HepG2 (cell line): Measurements from ENCODE around the gene DNASE1L2. TPM values are rescaled to one million over a fixed set of nuclear protein-coding genes. Genes with fewer than 3 reads are reported as not detected.

Source experiments
- HNRNPL ChIP-seq: fragments of 200-400 bp; formaldehyde crosslinking; IDR thresholded peaks from 2 replicates; pipeline ENCODE4 v1.6.1; 2017; ENCODE audit warnings: mild to moderate bottlenecking, low read depth, low read length
- ZFY ChIP-seq: sonication (generic); formaldehyde crosslinking; IDR thresholded peaks from 2 replicates; pipeline ENCODE4 v1.4.0; 2020; ENCODE audit warnings: missing genetic modification reagents
- ZNF292 ChIP-seq: sonication (generic); formaldehyde crosslinking; IDR thresholded peaks from 2 replicates; pipeline ENCODE4 v1.8.1; 2022; ENCODE audit warnings: mild to moderate bottlenecking, low read depth, missing genetic modification reagents, borderline replicate concordance
- polyA plus RNA-seq, 8 experiments: library from polyadenylated mRNA; depleted of rRNA in 3 of 8; stranded (reverse) in 7 of 8; unstranded in 1 of 8; fragments of >200 nt; fragmentation: Illumina TruSeq in 4 of 8; extraction: Trizol in 4 of 8; gene quantifications; 2 replicates each; pipeline versions ENCODE4 v1.2.1 to v1.2.3, GENCODE V29; 2011 to 2016; ENCODE audit warnings: low read depth in 4 of 8, missing spikeins in 1 of 8, mixed read lengths in 1 of 8; ENCODE audit not compliant: insufficient read depth in 1 of 8
- total RNA-seq, 5 experiments: library from RNA; depleted of rRNA; stranded (reverse); fragments of >200 nt; fragmentation: Illumina TruSeq; extraction: Trizol; gene quantifications; 2 replicates each; pipeline ENCODE4 v1.2.3, GENCODE V29; 2016; ENCODE audit warnings: low read depth in 1 of 5
- TF ChIP-seq, protein P1 (sequence below): sonication (generic); formaldehyde crosslinking; IDR thresholded peaks from 2 replicates; pipeline ENCODE4 v1.4.0; 2020; ENCODE audit warnings: missing genetic modification reagents, borderline replicate concordance
- TF ChIP-seq, protein P2 (sequence below): sonication (generic); formaldehyde crosslinking; IDR thresholded peaks from 2 replicates; pipeline ENCODE4 v1.5.1; 2020; ENCODE audit warnings: mild to moderate bottlenecking, missing genetic modification reagents, borderline replicate concordance

The DNASE1L2 gene
- total and polyA plus RNA-seq, 2 of the 13 experiments (the other 11 are each of a cell fraction or from before 2014, with no cell fraction given), result 0.44 to 0.50 TPM

- TF ChIP-seq, protein P1, sequence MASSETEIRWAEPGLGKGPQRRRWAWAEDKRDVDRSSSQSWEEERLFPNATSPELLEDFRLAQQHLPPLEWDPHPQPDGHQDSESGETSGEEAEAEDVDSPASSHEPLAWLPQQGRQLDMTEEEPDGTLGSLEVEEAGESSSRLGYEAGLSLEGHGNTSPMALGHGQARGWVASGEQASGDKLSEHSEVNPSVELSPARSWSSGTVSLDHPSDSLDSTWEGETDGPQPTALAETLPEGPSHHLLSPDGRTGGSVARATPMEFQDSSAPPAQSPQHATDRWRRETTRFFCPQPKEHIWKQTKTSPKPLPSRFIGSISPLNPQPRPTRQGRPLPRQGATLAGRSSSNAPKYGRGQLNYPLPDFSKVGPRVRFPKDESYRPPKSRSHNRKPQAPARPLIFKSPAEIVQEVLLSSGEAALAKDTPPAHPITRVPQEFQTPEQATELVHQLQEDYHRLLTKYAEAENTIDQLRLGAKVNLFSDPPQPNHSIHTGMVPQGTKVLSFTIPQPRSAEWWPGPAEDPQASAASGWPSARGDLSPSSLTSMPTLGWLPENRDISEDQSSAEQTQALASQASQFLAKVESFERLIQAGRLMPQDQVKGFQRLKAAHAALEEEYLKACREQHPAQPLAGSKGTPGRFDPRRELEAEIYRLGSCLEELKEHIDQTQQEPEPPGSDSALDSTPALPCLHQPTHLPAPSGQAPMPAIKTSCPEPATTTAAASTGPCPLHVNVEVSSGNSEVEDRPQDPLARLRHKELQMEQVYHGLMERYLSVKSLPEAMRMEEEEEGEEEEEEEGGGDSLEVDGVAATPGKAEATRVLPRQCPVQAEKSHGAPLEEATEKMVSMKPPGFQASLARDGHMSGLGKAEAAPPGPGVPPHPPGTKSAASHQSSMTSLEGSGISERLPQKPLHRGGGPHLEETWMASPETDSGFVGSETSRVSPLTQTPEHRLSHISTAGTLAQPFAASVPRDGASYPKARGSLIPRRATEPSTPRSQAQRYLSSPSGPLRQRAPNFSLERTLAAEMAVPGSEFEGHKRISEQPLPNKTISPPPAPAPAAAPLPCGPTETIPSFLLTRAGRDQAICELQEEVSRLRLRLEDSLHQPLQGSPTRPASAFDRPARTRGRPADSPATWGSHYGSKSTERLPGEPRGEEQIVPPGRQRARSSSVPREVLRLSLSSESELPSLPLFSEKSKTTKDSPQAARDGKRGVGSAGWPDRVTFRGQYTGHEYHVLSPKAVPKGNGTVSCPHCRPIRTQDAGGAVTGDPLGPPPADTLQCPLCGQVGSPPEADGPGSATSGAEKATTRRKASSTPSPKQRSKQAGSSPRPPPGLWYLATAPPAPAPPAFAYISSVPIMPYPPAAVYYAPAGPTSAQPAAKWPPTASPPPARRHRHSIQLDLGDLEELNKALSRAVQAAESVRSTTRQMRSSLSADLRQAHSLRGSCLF (CRISPR knock-in tag), result no peak
- TF ChIP-seq HNRNPL, result peak; percentile 65; the same call in 1 of the 2 replicates
- TF ChIP-seq, protein P2, sequence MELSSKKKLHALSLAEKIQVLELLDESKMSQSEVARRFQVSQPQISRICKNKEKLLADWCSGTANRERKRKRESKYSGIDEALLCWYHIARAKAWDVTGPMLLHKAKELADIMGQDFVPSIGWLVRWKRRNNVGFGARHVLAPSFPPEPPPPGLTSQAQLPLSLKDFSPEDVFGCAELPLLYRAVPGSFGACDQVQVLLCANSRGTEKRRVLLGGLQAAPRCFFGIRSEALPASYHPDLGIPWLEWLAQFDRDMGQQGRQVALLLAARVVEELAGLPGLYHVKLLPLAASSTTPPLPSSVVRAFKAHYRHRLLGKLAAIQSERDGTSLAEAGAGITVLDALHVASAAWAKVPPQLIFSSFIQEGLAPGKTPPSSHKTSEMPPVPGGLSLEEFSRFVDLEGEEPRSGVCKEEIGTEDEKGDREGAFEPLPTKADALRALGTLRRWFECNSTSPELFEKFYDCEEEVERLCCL (CRISPR knock-in tag), result 0 out of 2 replicates have a peak, but pooled peaks have one; percentile 49
- TF ChIP-seq ZNF292 (CRISPR knock-in tag), result no peak; the same call in 1 of the 2 replicates
- TF ChIP-seq ZFY, result 0 out of 2 replicates have a peak, but pooled peaks have one; percentile 8
Measured at GRCh38 chr16:2195322-2196161, 40.7 kb upstream of the DNASE1L2 start (continued).
